ENCODE data around the gene B4GALT6.

GRCh38 chr18:31648966-31649429 is 35.4 kb downstream of the B4GALT6 start:
- TF ChIP-seq, protein P1, sequence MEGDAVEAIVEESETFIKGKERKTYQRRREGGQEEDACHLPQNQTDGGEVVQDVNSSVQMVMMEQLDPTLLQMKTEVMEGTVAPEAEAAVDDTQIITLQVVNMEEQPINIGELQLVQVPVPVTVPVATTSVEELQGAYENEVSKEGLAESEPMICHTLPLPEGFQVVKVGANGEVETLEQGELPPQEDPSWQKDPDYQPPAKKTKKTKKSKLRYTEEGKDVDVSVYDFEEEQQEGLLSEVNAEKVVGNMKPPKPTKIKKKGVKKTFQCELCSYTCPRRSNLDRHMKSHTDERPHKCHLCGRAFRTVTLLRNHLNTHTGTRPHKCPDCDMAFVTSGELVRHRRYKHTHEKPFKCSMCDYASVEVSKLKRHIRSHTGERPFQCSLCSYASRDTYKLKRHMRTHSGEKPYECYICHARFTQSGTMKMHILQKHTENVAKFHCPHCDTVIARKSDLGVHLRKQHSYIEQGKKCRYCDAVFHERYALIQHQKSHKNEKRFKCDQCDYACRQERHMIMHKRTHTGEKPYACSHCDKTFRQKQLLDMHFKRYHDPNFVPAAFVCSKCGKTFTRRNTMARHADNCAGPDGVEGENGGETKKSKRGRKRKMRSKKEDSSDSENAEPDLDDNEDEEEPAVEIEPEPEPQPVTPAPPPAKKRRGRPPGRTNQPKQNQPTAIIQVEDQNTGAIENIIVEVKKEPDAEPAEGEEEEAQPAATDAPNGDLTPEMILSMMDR (IDR thresholded peaks at IDR 0.05): no peak
- no peak for TF ChIP-seq POLR2A (IDR thresholded peaks at IDR 0.05)
